Esophagus squamous epithelium (tissue), 4 donors: ENCODE data around the gene KAT2B.

Experiments used
- CTCF ChIP-seq, 6 experiments: fragments of 450-650 bp in 4 of 6; fragments of 200-600 bp in 2 of 6; sonication (generic) in 2 of 6; IDR thresholded peaks; one replicate each; pipeline ENCODE4 v1.5.1; 2016 to 2019; ENCODE audit warnings: antibody characterized with exemption in 6 of 6, mild to moderate bottlenecking in 4 of 6, moderate library complexity in 4 of 6
- POLR2A ChIP-seq, 4 donors: fragments of 450-650 bp; IDR thresholded peaks; one replicate each; pipeline ENCODE4 v1.6.1; 2017; ENCODE audit warnings: antibody characterized with exemption in 4 of 4, mild to moderate bottlenecking in 4 of 4, moderate library complexity in 3 of 4

- TF ChIP-seq CTCF (IDR thresholded peaks at IDR 0.05), result no peak
- TF ChIP-seq POLR2A (IDR thresholded peaks at IDR 0.05), result no peak
These were observed 68.6 kb downstream of the KAT2B start for GRCh38 chr3:20108869-20109268.
